Thyroid gland (tissue), 4 donors: ENCODE data around the gene AK1. TPM values are rescaled to one million over a fixed set of nuclear protein-coding genes. Genes with fewer than 3 reads are reported as not detected.
A peak's percentile ranks its signal among the peaks of the same experiment; 100 is the strongest.

ENCODE experiments used
- DNase-seq, 2 donors: peaks; one replicate each; pipeline ENCODE4 v3.0.0-alpha.2; 2019
- H3K27ac ChIP-seq, 3 donors: fragments of 200-600 bp; sonication (generic); 1 replicate in 2 of 3; 2 replicates in 1 of 3; pipeline ENCODE4 v1.5.1; 2016 to 2019; ENCODE audit warnings: mild to moderate bottlenecking in 1 of 3, moderate library complexity in 1 of 3
- H3K27me3 ChIP-seq: fragments of 200-600 bp; sonication (generic); one replicate; pipeline ENCODE4 v1.5.1; 2019
- H3K36me3 ChIP-seq, 2 donors: fragments of 200-600 bp; sonication (generic); one replicate each; pipeline ENCODE4 v1.5.1; 2016 to 2019
- H3K4me1 ChIP-seq, 2 donors: fragments of 200-600 bp; sonication (generic); one replicate each; pipeline ENCODE4 v1.5.1; 2017 to 2019
- H3K4me3 ChIP-seq, 3 donors: fragments of 200-600 bp; sonication (generic); replicated peaks in 1 of 3; 1 replicate in 2 of 3; 2 replicates in 1 of 3; pipeline ENCODE4 v1.5.1; 2016; ENCODE audit warnings: mild to moderate bottlenecking in 1 of 3
- H3K9me3 ChIP-seq: fragments of 200-600 bp; sonication (generic); one replicate; pipeline ENCODE4 v1.5.1; 2017
- POLR2A ChIP-seq, 2 donors: fragments of 450-650 bp; IDR thresholded peaks; one replicate each; pipeline ENCODE4 v1.6.1; 2017; ENCODE audit warnings: antibody characterized with exemption in 2 of 2, mild to moderate bottlenecking in 2 of 2, moderate library complexity in 1 of 2
- WGBS, 2 donors: methylation state at CpG; one replicate each; pipeline ENCODE4 v1.1.5; 2017; 5-methylcytosine and 5-hydroxymethylcytosine counted together
- intact Hi-C: fragments of 100-400 bp; cut with DNase I; formaldehyde crosslinking; loops from one replicate; pipeline ENCODE4 v1.15.1; 2023
- total RNA-seq, 4 donors: library from RNA; depleted of rRNA; stranded (reverse); fragments of >200 nt; gene quantifications; one replicate each; pipeline ENCODE4 v1.2.3, GENCODE V29; 2016
- TF ChIP-seq, protein P1 (sequence below), 6 experiments: fragments of 200-600 bp in 3 of 6; fragments of 450-650 bp in 3 of 6; sonication (generic) in 3 of 6; IDR thresholded peaks; one replicate each; pipeline ENCODE4 v1.5.1; 2016 to 2019; ENCODE audit warnings: antibody characterized with exemption in 6 of 6, mild to moderate bottlenecking in 2 of 6, inconsistent platforms in 1 of 6, moderate library complexity in 1 of 6

The AK1 gene
- total RNA-seq, 4 donors from 2014 or later = 56.3 to 98.9 (median 86.3) TPM

DNA sequence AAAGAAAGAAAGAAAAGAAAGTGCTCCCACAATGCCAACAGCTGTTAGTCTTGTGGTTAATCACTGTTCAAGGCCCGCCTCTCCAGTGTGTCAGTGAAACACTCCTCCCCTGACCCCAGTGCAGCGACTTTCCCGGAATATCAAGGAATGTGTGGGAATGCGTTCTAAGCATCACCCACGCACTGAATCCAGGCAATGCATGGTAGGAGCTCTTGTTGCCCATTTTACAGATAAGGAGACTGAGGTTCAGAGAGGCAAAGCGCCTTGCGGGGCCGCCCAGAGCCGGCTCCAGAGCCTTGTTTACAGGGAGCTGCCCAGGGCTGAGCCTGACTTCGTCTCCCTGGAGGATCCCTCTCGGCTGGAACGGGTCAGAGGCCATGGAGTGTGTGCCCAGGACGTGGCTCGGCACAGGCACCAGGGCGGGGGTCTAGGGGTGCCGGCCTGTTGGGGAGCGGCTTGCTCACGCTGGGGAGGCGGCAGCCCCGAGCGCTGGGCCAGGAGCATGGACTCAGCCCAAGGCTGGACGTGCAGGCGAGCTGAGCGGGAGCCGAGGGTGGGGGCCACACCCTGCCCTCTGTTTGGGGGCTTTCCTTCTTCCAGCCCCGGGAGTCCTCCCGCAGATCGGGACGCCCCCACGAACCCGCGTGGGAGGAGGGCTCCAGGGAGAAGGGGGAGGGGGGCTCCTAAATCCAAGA is 21.1 kb upstream of the AK1 start:
- H3K36me3 ChIP-seq = peaks cover 18 to 24% of the 10 kb centered on the region in 2 donors
- H3K27me3 ChIP-seq = no peaks in the 10 kb centered on the region
- H3K27ac ChIP-seq = peak overlapping the region; percentile 88 to 92 (median 91)
- 33 to 48% methylated on average over 7 to 21 of the region's 32 CpGs for whole genome bisulfite sequencing, 2 donors
- H3K4me3 ChIP-seq = peak overlapping the region; percentile 84 to 94 (median 87)
- DNase-seq = peak in 1 of 2 donors; percentile 44
- TF ChIP-seq, protein P1, sequence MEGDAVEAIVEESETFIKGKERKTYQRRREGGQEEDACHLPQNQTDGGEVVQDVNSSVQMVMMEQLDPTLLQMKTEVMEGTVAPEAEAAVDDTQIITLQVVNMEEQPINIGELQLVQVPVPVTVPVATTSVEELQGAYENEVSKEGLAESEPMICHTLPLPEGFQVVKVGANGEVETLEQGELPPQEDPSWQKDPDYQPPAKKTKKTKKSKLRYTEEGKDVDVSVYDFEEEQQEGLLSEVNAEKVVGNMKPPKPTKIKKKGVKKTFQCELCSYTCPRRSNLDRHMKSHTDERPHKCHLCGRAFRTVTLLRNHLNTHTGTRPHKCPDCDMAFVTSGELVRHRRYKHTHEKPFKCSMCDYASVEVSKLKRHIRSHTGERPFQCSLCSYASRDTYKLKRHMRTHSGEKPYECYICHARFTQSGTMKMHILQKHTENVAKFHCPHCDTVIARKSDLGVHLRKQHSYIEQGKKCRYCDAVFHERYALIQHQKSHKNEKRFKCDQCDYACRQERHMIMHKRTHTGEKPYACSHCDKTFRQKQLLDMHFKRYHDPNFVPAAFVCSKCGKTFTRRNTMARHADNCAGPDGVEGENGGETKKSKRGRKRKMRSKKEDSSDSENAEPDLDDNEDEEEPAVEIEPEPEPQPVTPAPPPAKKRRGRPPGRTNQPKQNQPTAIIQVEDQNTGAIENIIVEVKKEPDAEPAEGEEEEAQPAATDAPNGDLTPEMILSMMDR (IDR thresholded peaks at IDR 0.05) = no peak
- TF ChIP-seq POLR2A (IDR thresholded peaks at IDR 0.05) = no peak
- intact Hi-C loops = no loop called here
- no peaks in the 10 kb centered on the region for H3K9me3 ChIP-seq
- H3K4me1 ChIP-seq = peaks cover 22 to 27% of the 10 kb centered on the region in 2 donors

DNA sequence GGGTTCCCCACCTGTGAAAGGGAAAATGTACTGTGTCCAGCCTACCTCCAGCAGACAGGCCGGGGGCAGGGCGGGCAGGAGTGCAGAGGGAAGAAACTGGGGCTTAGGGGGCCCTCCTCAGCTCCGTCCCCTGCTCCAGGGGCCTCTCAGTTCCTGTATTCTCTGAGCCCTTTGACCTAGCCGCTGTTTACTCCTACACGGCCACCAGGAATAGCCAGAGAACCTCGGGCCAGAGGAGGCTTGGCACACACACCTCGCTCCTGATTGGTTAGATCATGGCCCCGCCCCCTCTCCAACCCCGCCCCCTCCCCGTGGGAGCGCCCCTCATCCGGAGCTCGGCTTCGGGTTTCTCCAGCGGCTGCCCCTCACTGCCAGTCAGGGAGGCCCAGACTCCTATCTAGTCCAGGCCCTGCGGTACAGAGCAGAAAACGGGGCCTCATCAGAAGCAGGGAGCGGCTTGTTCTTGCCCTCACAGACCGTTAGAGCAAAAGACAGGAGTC is 19.8 kb upstream of the AK1 start:
- no peaks in the 10 kb centered on the region for H3K27me3 ChIP-seq
- WGBS, 2 donors = 26 to 33% methylated on average over 6 to 8 of the region's 19 CpGs
- peaks cover 27 to 34% of the 10 kb centered on the region in 2 donors for H3K36me3 ChIP-seq
- TF ChIP-seq POLR2A (IDR thresholded peaks at IDR 0.05) = no peak
- TF ChIP-seq, protein P1 (IDR thresholded peaks at IDR 0.05) = no peak
- H3K9me3 ChIP-seq = no peaks in the 10 kb centered on the region
- peak; percentile 69 to 70 for DNase-seq
- H3K4me3 ChIP-seq = peak overlapping the region in 1 of 3 donors; percentile 94
- H3K4me1 ChIP-seq = peaks cover 16 to 20% of the 10 kb centered on the region in 2 donors
- peak overlapping the region; percentile 47 to 92 (median 91) for H3K27ac ChIP-seq
- intact Hi-C loops = no loop called here

DNA sequence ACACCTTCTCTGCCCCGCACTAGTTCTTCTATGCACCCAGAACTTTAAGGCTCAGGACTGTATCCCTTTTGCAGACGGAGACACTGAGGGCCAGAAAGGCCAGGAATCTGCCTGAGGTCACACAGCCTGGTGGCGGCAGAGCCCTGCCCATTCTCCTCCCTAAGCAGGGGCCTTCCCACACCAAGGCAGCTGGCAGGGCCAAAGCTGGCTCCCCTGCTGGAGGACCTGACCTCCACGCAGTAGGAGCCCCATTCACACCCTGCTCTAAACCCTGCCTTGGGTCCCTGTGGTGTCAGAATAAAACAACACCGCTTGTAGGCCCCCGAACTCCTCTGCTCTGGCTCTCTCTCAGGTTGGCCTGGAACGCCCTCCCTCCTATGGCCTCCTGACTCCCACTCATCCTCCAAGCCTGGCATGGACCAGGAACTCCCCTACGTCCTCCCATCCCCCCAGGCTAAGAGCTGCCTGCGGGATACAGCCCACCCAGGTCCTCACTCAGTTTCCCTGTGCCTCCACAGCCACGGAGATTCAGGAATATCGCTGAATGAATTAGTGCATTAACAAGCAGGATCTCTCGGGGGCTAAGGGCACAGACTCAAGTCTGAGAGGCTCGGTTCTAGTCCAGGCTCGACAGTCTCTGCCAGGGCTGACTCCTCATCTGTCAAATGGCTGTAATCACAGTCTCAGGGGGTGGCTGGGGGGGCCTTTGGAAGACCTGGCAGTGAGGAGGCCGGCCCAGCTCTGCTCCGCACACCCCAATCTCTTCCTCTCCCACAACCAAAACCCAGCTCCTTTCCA is 19.1 kb upstream of the AK1 start:
- Histone ChIP-seq H3K27me3 (no peaks in the 10 kb centered on the region), H3K4me1 (peaks cover 16 to 20% of the 10 kb centered on the region in 2 donors), H3K36me3 (peaks cover 27 to 34% of the 10 kb centered on the region in 2 donors), H3K9me3 (no peaks in the 10 kb centered on the region), H3K4me3 (no peak overlapping the region), H3K27ac (peak overlapping the region; percentile 47 to 92 (median 91))
- no peak for DNase-seq
- intact Hi-C loops = no loop called here
- TF ChIP-seq POLR2A (IDR thresholded peaks at IDR 0.05) = no peak
- TF ChIP-seq, protein P1 (IDR thresholded peaks at IDR 0.05) = no peak
- 71 to 76% methylated on average over 13 to 15 of the region's 16 CpGs for WGBS, 2 donors

DNA sequence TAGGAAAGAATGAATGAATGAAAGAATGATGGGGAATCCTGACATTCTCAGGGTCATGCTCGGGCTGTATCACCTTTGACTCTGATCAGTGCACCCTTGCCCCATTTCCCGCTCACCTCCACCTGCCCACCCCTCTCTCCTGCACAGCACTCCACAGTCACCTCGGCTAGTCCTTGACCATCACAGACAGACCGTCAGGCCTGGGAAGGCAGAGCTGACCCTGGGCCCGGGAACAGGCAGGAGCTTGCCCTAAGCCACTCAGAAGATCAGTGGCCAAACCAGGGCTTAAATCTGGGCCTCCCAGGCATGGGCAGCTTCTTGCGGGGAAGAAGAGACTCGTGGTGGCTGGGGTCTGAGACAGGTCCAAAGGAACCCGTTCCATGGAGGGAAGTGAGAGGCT is 18.3 kb upstream of the AK1 start:
- TF ChIP-seq, protein P1 (IDR thresholded peaks at IDR 0.05) = no peak
- TF ChIP-seq POLR2A (IDR thresholded peaks at IDR 0.05) = no peak
- intact Hi-C loops = no loop called here

More for the DNA sequence above, 18.3 kb upstream of the AK1 start:
- no peaks in the 10 kb centered on the region for H3K9me3 ChIP-seq
- WGBS, 2 donors = 91 to 98% methylated on average over 8 of the region's 8 CpGs
- H3K4me1 ChIP-seq = peaks cover 16 to 20% of the 10 kb centered on the region in 2 donors
- H3K4me3 ChIP-seq = no peak overlapping the region
- no peaks in the 10 kb centered on the region for H3K27me3 ChIP-seq
- no peak overlapping the region for H3K27ac ChIP-seq
- DNase-seq = no peak
- H3K36me3 ChIP-seq = peaks cover 27 to 37% of the 10 kb centered on the region in 2 donors
